Esophagus muscularis mucosa (tissue), 4 donors: ENCODE data around the gene UGT1A3.

Source experiments
- EP300 ChIP-seq: sonication (generic); formaldehyde crosslinking; IDR thresholded peaks from one replicate; pipeline ENCODE4 v1.6.1; 2017; ENCODE audit warnings: antibody characterized with exemption
- POLR2AphosphoS5 ChIP-seq, 2 donors: sonication (generic); formaldehyde crosslinking; IDR thresholded peaks; one replicate each; pipeline ENCODE4 v1.6.1; 2017; ENCODE audit warnings: antibody characterized with exemption in 2 of 2
- TF ChIP-seq, protein P1 (sequence below), 3 experiments: fragments of 200-600 bp in 2 of 3; fragments of 450-650 bp in 1 of 3; sonication (generic) in 2 of 3; IDR thresholded peaks; one replicate each; pipeline ENCODE4 v1.5.1; 2017 to 2019; ENCODE audit warnings: antibody characterized with exemption in 3 of 3, mild to moderate bottlenecking in 2 of 3, moderate library complexity in 1 of 3

DNA sequence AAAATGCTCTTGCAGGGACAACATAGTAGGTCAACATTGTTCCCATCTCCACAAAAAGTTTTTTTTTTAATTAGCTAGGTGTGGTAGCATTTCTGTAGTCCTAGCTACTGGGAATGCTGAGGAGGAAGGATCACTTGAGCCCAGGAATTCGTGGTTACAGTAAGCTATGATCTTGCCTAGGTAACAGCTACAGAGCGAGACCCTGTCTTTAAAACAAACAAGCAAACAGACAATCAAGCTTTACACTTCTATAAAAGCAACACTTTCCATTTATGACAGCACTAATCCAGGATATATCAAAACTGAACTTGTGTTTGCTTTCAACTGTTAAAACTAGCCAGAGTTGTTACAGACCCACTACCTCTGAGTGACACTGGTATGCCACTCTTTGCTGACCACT lies 12.0 kb downstream of the UGT1A3 start:
- TF ChIP-seq POLR2AphosphoS5 (IDR thresholded peaks at IDR 0.05) (no peak), EP300 (no peak)
- TF ChIP-seq, protein P1, sequence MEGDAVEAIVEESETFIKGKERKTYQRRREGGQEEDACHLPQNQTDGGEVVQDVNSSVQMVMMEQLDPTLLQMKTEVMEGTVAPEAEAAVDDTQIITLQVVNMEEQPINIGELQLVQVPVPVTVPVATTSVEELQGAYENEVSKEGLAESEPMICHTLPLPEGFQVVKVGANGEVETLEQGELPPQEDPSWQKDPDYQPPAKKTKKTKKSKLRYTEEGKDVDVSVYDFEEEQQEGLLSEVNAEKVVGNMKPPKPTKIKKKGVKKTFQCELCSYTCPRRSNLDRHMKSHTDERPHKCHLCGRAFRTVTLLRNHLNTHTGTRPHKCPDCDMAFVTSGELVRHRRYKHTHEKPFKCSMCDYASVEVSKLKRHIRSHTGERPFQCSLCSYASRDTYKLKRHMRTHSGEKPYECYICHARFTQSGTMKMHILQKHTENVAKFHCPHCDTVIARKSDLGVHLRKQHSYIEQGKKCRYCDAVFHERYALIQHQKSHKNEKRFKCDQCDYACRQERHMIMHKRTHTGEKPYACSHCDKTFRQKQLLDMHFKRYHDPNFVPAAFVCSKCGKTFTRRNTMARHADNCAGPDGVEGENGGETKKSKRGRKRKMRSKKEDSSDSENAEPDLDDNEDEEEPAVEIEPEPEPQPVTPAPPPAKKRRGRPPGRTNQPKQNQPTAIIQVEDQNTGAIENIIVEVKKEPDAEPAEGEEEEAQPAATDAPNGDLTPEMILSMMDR (IDR thresholded peaks at IDR 0.05) = no peak
